GM20000 (cell line): ENCODE results near the gene NRG3.

Experiments
- DNase-seq: peaks from one replicate; pipeline ENCODE4 v3.0.0; 2012; ENCODE audit warnings: low spot score
- TF ChIP-seq, protein P1 (sequence below): IDR thresholded peaks from 2 replicates; pipeline ENCODE4 v1.5.1; 2012; ENCODE audit warnings: mild to moderate bottlenecking, control low read depth; ENCODE audit errors: extremely low read depth, missing control alignments

NRG3 gene

DNA sequence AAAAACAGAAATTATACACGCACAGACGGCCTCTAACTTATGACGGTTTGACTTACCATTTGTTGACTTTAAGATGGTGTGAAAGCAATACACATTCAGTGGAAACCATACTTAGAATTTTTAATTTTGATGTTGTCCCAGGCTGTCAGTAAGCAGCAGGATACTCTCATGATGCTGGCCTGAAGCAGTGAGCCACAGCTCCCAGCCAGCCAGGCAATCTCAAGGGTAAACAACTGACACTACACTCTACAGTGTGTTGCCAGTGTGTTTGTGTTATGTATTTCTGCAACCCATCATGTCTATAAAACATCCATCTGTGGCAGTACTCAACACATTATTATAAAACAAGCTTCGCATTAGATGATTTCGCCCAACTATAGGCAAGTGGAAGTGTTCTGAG, 747.5 kb downstream of the NRG3 start:
- no peak for DNase-seq
- TF ChIP-seq, protein P1, sequence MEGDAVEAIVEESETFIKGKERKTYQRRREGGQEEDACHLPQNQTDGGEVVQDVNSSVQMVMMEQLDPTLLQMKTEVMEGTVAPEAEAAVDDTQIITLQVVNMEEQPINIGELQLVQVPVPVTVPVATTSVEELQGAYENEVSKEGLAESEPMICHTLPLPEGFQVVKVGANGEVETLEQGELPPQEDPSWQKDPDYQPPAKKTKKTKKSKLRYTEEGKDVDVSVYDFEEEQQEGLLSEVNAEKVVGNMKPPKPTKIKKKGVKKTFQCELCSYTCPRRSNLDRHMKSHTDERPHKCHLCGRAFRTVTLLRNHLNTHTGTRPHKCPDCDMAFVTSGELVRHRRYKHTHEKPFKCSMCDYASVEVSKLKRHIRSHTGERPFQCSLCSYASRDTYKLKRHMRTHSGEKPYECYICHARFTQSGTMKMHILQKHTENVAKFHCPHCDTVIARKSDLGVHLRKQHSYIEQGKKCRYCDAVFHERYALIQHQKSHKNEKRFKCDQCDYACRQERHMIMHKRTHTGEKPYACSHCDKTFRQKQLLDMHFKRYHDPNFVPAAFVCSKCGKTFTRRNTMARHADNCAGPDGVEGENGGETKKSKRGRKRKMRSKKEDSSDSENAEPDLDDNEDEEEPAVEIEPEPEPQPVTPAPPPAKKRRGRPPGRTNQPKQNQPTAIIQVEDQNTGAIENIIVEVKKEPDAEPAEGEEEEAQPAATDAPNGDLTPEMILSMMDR, result no peak

DNA sequence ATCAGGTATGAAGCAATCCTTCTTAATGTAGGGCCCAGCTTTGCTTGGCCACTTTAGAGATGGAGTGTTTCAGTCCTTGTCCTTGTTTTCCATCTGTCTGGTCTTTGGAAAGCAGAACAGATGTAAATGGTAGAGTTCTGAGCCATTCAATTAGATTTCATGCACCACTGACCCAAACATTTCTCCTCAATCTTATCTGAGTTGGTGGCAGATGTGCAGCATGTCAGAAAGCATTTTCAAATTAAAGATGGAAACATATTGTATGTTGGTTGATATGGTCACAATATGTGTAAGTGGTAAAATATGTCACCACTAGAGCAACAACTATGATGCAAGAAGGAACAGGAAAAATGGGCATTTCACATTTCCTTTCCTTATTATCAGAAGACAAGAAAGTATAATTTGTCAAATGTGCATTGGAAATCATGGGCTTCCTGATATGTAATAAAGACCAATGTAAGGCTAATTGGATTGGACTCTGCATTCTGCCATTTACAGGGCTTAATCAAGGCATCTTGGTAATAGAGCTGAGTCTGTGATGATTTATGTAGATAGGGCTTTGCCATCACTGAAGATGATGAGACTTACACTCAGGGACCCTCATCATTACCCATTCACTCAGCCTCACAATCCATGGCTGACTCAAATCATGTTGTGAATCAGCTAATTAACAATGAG, 750.7 kb downstream of the NRG3 start:
- DNase-seq, result no peak
- TF ChIP-seq, protein P1, result no peak

DNA sequence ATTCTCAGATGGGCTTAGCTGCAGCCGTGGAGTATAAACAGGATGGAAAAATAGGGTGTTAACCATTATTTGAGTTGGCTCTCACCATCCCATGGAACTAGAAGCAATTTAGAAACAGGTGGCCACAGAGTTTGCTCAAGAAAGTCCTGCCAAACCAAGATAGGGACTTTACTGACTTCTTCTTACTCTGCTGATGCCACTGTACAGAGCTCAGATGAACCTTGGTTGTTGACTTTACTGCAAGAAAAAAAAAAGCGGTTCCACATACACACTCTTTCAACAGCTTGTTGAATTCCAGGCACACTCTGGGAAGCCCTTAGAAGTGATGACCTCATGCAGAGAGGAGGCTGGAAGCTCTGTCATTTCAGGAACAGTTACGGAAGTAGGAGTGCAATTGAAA, 753.4 kb downstream of the NRG3 start:
- no peak for DNase-seq
- TF ChIP-seq, protein P1, result no peak

DNA sequence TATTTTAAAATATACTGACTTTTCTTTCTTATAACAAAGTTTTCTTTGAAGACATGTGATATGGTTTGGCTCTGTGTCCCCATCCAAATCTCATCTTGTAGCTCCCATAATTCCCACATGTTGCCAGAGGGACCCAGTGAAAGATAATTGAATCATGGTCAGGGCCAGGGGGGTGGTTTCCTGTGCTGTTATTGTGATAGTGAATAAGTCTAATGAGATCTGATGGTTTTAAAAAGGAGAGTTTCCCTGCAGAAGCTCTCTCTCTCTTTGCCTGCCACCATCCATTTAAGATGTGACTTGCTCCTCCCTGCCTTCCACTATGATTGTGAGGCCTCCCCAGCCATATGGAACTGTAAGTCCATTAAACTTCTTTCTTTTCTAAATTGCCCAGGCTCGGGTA, 768.1 kb downstream of the NRG3 start:
- DNase-seq, result no peak
- TF ChIP-seq, protein P1, result no peak

DNA sequence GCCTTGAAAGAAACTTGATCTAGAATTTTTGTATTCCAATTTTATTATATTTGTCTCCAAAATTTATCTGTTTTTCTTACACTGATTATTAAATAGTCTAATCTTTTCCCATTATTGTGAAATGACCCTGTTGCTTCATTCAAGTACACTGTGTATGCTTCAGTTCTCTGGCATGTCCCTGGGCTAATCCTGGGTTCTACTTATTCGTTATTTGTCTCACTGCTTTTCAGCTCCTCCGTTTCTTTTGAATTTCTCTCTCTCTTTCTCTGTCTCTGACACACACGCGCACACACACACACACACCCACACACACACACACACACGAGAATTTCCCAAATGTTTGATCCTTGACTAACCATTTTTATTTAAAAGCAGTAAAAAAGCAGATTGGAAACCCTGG, 768.6 kb downstream of the NRG3 start:
- no peak for DNase-seq
- TF ChIP-seq, protein P1, result no peak

DNA sequence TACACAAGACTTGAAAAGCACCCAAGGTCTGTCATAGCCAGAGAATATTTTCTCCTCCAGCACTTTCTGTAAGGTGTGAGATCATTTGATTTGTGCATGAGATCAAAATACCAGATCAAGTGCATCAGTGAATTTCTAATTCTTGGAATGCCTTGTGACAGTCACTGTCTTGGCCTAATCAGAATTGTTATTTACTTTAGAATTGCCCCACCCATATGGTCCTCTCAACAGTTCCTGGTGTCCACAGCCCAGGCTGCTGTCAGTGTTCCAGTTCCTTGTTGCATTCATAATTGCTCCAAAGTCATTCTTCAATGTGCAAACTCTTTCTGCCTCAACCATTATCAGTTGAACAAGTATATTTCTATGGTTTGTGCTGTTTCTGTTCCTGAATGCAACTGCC, 770.2 kb downstream of the NRG3 start:
- no peak for DNase-seq
- TF ChIP-seq, protein P1, result no peak

DNA sequence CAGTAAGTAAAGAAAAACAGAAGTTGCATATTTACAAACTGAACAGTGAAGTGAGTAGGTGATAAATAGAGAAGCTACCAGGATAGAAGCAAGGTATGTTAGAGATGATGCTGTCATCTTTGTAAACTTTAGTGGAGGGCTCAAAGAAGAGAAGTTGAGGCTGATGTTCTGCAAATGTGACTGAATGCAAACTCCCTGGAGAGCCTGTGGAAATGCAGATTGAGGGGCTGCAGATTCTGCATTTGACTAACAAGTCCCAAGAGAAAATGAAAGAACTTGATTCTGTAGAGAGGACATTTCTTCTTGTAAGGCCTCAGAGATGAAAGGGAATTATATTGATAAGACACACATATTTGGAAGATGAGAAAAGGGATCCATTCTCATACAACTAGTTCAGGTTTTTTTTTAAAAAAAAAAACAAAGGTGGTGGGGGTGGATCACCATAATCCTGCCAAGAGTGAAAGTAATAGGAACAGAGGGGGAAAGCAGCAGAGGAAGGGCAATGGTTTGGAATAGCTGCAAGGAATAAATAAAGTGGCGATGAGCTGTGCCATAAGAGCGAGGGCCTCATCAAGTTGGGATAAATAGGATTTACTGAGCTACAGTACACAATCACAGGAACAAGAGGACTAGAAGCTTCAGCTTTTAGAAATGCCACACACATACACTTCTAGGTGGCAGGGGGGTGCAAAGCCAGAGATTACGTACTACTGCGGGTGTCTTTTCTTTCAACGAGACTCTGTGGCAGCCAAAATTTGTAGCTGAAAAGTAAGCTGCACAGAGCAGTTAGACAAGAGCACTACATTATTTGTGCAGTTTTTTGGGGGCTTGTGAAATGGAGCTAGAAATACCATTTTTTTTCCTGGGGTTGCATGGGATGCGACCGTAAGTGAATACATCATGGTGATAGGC, 778.5 kb downstream of the NRG3 start:
- TF ChIP-seq, protein P1, result no peak

More for the DNA sequence above, 778.5 kb downstream of the NRG3 start:
- DNase-seq, result no peak
